HEK293 (cell line): ENCODE data around the gene DPY19L1.
"Not testable (repeated sequence)": the region's sequence is repeated elsewhere in the genome, so short reads cannot be mapped to it uniquely, and the experiment has no call there.

Experiments
- BCL11A ChIP-seq: fragments of 450-650 bp; formaldehyde crosslinking; IDR thresholded peaks from 2 replicates; pipeline ENCODE4 v1.5.1; 2016; ENCODE audit warnings: low read depth, missing biosample characterization, missing genetic modification characterization
- BCL11B ChIP-seq: fragments of 450-650 bp; formaldehyde crosslinking; IDR thresholded peaks from 2 replicates; pipeline ENCODE4 v1.5.1; 2016; ENCODE audit warnings: low read depth, missing biosample characterization, missing genetic modification characterization
- HOXD13 ChIP-seq: sonication (generic); formaldehyde crosslinking; IDR thresholded peaks from 2 replicates; pipeline ENCODE4 v1.8.0; 2022; ENCODE audit warnings: missing genetic modification reagents, borderline replicate concordance
- YY1 ChIP-seq: fragments of 450-650 bp; formaldehyde crosslinking; IDR thresholded peaks from 2 replicates; pipeline ENCODE4 v1.5.1; 2018; ENCODE audit warnings: missing biosample characterization, missing genetic modification characterization
- ZFP69B ChIP-seq: fragments of 450-650 bp; formaldehyde crosslinking; IDR thresholded peaks from 2 replicates; pipeline ENCODE4 v1.5.1; 2016; ENCODE audit warnings: missing biosample characterization, missing genetic modification characterization
- ZNF146 ChIP-seq: fragments of 450-650 bp; formaldehyde crosslinking; IDR thresholded peaks from 2 replicates; pipeline ENCODE4 v1.5.1; 2016; ENCODE audit warnings: missing biosample characterization, missing genetic modification characterization
- ZNF324 ChIP-seq: fragments of 450-650 bp; formaldehyde crosslinking; IDR thresholded peaks from 2 replicates; pipeline ENCODE4 v1.5.1; 2016; ENCODE audit warnings: missing biosample characterization, missing genetic modification characterization
- TF ChIP-seq, protein P1 (sequence below): fragments of 450-650 bp; formaldehyde crosslinking; IDR thresholded peaks from 2 replicates; pipeline ENCODE4 v1.5.1; 2016; ENCODE audit warnings: missing biosample characterization, missing genetic modification characterization

DNA sequence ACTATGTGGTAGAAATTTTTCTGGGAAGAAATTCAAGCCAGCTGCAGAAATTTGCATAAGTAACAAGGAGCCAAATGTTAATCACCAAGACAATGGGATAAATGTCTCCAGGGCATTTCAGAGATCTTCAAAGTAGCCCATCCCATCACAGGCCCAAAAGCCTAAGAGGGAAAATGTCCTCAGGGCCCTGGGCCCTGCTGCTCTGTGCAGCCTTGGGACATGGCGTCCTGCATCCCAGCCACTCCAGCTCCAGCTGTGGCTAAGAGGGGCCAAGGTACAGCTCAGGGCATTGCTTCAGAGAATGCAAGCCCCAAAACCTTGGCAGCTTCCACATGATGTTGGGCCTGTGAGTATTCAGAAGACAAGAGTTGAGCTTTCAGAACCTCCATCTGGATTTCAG, 31.8 kb upstream of the DPY19L1 start:
- TF ChIP-seq, protein P1, sequence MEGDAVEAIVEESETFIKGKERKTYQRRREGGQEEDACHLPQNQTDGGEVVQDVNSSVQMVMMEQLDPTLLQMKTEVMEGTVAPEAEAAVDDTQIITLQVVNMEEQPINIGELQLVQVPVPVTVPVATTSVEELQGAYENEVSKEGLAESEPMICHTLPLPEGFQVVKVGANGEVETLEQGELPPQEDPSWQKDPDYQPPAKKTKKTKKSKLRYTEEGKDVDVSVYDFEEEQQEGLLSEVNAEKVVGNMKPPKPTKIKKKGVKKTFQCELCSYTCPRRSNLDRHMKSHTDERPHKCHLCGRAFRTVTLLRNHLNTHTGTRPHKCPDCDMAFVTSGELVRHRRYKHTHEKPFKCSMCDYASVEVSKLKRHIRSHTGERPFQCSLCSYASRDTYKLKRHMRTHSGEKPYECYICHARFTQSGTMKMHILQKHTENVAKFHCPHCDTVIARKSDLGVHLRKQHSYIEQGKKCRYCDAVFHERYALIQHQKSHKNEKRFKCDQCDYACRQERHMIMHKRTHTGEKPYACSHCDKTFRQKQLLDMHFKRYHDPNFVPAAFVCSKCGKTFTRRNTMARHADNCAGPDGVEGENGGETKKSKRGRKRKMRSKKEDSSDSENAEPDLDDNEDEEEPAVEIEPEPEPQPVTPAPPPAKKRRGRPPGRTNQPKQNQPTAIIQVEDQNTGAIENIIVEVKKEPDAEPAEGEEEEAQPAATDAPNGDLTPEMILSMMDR (tag by site-specific recombination), result not testable (repeated sequence)
- TF ChIP-seq BCL11B (tag by site-specific recombination); ZNF324 (tag by site-specific recombination); ZNF146; HOXD13 (CRISPR knock-in tag); BCL11A (tag by site-specific recombination); YY1 (tag by site-specific recombination); ZFP69B (tag by site-specific recombination): not testable (repeated sequence)
